ENCODE measurements around the gene UBE4A. TPM values are rescaled to one million over a fixed set of nuclear protein-coding genes. Genes with fewer than 3 reads are reported as not detected.

UBE4A gene
- total and polyA plus RNA-seq, 2 donors (not counting 1 experiment from before 2014, with no cell fraction given) = 21.8 to 37.0 TPM

- no peaks in the 10 kb centered on the region for H3K36me3 ChIP-seq (ENCODE audit: control insufficient read depth, insufficient read depth, low read length)
- peaks cover 9% of the 10 kb centered on the region for H3K4me1 ChIP-seq (ENCODE audit: control insufficient read depth, extremely low read depth, insufficient read depth, low read length)
- no peak for TF ChIP-seq EZH2 (IDR thresholded peaks at IDR 0.05; ENCODE audit: low read length, missing control alignments)
- TF ChIP-seq, protein P1, sequence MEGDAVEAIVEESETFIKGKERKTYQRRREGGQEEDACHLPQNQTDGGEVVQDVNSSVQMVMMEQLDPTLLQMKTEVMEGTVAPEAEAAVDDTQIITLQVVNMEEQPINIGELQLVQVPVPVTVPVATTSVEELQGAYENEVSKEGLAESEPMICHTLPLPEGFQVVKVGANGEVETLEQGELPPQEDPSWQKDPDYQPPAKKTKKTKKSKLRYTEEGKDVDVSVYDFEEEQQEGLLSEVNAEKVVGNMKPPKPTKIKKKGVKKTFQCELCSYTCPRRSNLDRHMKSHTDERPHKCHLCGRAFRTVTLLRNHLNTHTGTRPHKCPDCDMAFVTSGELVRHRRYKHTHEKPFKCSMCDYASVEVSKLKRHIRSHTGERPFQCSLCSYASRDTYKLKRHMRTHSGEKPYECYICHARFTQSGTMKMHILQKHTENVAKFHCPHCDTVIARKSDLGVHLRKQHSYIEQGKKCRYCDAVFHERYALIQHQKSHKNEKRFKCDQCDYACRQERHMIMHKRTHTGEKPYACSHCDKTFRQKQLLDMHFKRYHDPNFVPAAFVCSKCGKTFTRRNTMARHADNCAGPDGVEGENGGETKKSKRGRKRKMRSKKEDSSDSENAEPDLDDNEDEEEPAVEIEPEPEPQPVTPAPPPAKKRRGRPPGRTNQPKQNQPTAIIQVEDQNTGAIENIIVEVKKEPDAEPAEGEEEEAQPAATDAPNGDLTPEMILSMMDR (conservative IDR thresholded peaks at IDR 0.05 in 1 of 2, IDR thresholded peaks at IDR 0.05 in 1 of 2; ENCODE audit: low read depth in 1 of 2, low read length in 2 of 2) = no peak
- no peak overlapping the region for H3K4me3 ChIP-seq (replicated peaks in 1 of 4; ENCODE audit: control extremely low read depth in 1 of 4, insufficient read depth in 1 of 4, low read depth in 3 of 4, low read length in 4 of 4)
- H3K27me3 ChIP-seq (ENCODE audit: control insufficient read depth, insufficient read depth, low read length) = no peaks in the 10 kb centered on the region
- peaks cover 14% of the 10 kb centered on the region for H4K20me1 ChIP-seq (ENCODE audit: control insufficient read depth, extremely low read depth, insufficient read depth, low read length)
- no peak overlapping the region for H3K9ac ChIP-seq (ENCODE audit: insufficient read depth, low read length)
- no peak overlapping the region for H3K4me2 ChIP-seq (ENCODE audit: extremely low read depth, insufficient read depth, low read length)
- no peak overlapping the region for H2AFZ ChIP-seq (ENCODE audit: low read length)
- no peak for DNase-seq (ENCODE audit: low read depth in 2 of 2)
- peaks cover 90% of the 10 kb centered on the region for H3K79me2 ChIP-seq (ENCODE audit: control insufficient read depth, insufficient read depth, low read length)
- H3K9me3 ChIP-seq (ENCODE audit: control insufficient read depth, insufficient read depth, low read depth, low read length) = no peaks in the 10 kb centered on the region
- no peak overlapping the region for H3K27ac ChIP-seq (ENCODE audit: insufficient read depth, low read length)
These were observed 84.3 kb downstream of the UBE4A start for GRCh38 chr11:118443590-118444218.

DNA sequence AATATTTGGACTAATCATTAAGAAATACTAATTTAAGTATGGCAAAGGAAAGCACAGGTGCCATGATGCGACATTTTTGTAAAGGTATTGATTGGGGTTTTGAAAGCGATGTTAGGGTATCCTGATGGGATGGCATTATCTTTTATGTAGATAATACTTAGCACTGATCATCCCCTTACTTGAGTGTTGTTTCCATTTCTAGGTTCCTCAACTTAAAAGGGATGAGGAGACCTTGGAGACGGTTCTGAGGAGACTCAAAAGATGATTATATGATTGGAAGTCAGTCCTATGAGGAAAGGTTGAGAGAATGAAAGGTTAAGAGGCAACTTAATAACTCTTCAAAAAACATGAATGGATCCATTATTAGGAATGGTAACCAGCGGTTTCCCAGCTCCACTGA, 88.0 kb downstream of the UBE4A start:
- Histone ChIP-seq H3K9me3 (ENCODE audit: control insufficient read depth, insufficient read depth, low read depth, low read length) (no peaks in the 10 kb centered on the region), H3K27ac (ENCODE audit: insufficient read depth, low read length) (no peak overlapping the region), H3K4me1 (ENCODE audit: control insufficient read depth, extremely low read depth, insufficient read depth, low read length) (peaks cover 2% of the 10 kb centered on the region), H4K20me1 (ENCODE audit: control insufficient read depth, extremely low read depth, insufficient read depth, low read length) (peaks cover 7% of the 10 kb centered on the region), H3K36me3 (ENCODE audit: control insufficient read depth, insufficient read depth, low read length) (no peaks in the 10 kb centered on the region), H2AFZ (ENCODE audit: low read length) (no peak overlapping the region), H3K4me2 (ENCODE audit: extremely low read depth, insufficient read depth, low read length) (no peak overlapping the region), H3K27me3 (ENCODE audit: control insufficient read depth, insufficient read depth, low read length) (no peaks in the 10 kb centered on the region), H3K79me2 (ENCODE audit: control insufficient read depth, insufficient read depth, low read length) (peaks cover 84% of the 10 kb centered on the region), H3K9ac (ENCODE audit: insufficient read depth, low read length) (no peak overlapping the region), H3K4me3 (replicated peaks in 1 of 4; ENCODE audit: control extremely low read depth in 1 of 4, insufficient read depth in 1 of 4, low read depth in 3 of 4, low read length in 4 of 4) (no peak overlapping the region)
- no peak for DNase-seq (ENCODE audit: low read depth in 2 of 2)
- no peak for TF ChIP-seq EZH2 (IDR thresholded peaks at IDR 0.05; ENCODE audit: low read length, missing control alignments)
- TF ChIP-seq, protein P1 (conservative IDR thresholded peaks at IDR 0.05 in 1 of 2, IDR thresholded peaks at IDR 0.05 in 1 of 2; ENCODE audit: low read depth in 1 of 2, low read length in 2 of 2) = no peak

DNA sequence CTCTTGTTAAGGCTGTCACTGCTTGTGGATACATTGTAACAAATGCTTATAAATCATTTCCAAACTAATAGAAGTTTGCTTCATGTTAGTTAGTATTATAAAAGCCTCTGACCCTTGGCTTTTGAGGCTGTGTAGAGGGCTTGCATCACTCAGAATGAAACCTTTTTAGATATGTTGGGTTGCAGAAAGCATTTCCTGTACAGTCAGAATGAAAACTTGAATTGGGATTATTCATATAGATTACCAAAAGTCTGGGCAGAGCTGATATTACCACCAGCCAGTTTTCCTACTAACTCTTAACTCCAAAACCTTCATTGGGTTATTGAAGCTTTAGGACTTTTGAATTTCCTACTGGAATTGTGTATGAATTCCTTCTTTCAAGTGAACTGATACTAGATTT, 88.9 kb downstream of the UBE4A start:
- peak; percentile 12 to 35 for DNase-seq (ENCODE audit: low read depth in 2 of 2)
- Histone ChIP-seq H3K27ac (ENCODE audit: insufficient read depth, low read length) (peak overlapping the region; percentile 15), H4K20me1 (ENCODE audit: control insufficient read depth, extremely low read depth, insufficient read depth, low read length) (peaks cover 7% of the 10 kb centered on the region), H3K9ac (ENCODE audit: insufficient read depth, low read length) (no peak overlapping the region), H3K4me1 (ENCODE audit: control insufficient read depth, extremely low read depth, insufficient read depth, low read length) (peaks cover 2% of the 10 kb centered on the region), H3K79me2 (ENCODE audit: control insufficient read depth, insufficient read depth, low read length) (peaks cover 81% of the 10 kb centered on the region), H3K36me3 (ENCODE audit: control insufficient read depth, insufficient read depth, low read length) (no peaks in the 10 kb centered on the region), H3K4me2 (ENCODE audit: extremely low read depth, insufficient read depth, low read length) (peak overlapping the region; percentile 45), H2AFZ (ENCODE audit: low read length) (no peak overlapping the region), H3K4me3 (replicated peaks in 1 of 4; ENCODE audit: control extremely low read depth in 1 of 4, insufficient read depth in 1 of 4, low read depth in 3 of 4, low read length in 4 of 4) (no peak overlapping the region), H3K9me3 (ENCODE audit: control insufficient read depth, insufficient read depth, low read depth, low read length) (no peaks in the 10 kb centered on the region), H3K27me3 (ENCODE audit: control insufficient read depth, insufficient read depth, low read length) (no peaks in the 10 kb centered on the region)
- TF ChIP-seq, protein P1 (conservative IDR thresholded peaks at IDR 0.05 in 1 of 2, IDR thresholded peaks at IDR 0.05 in 1 of 2; ENCODE audit: low read depth in 1 of 2, low read length in 2 of 2) = no peak
- no peak for TF ChIP-seq EZH2 (IDR thresholded peaks at IDR 0.05; ENCODE audit: low read length, missing control alignments)

Other genes starting within 250 kb of the UBE4A start
- gene SCN4B, start 206.8 kb upstream of the UBE4A start, total RNA-seq = 6.7 and 10.4 TPM in 2 replicates
- gene SCN4B, start 206.8 kb upstream of the UBE4A start, polyA plus RNA-seq = 1.5 and 5.8 TPM in 2 replicates
- 4.9 and 7.3 TPM in 2 replicates for gene SCN2B, start 183.0 kb upstream of the UBE4A start, total RNA-seq
- gene SCN2B, start 183.0 kb upstream of the UBE4A start, polyA plus RNA-seq = 0.11 and 0.19 TPM in 2 replicates
- not detected in 2 replicates for gene JAML, start 134.6 kb upstream of the UBE4A start, total RNA-seq
- not detected in 2 replicates for gene JAML, start 134.6 kb upstream of the UBE4A start, polyA plus RNA-seq
- 0.26 and 0.33 TPM in 2 replicates for gene MPZL3, start 107.2 kb upstream of the UBE4A start, total RNA-seq
- 0.09 and 0.44 TPM in 2 replicates for gene MPZL3, start 107.2 kb upstream of the UBE4A start, polyA plus RNA-seq
- gene MPZL2, start 95.3 kb upstream of the UBE4A start, total RNA-seq = not detected in 2 replicates
- gene MPZL2, start 95.3 kb upstream of the UBE4A start, polyA plus RNA-seq = not detected in 2 replicates
- not detected in 2 replicates for gene CD3E, start 54.9 kb upstream of the UBE4A start, total RNA-seq
- not detected in 2 replicates for gene CD3E, start 54.9 kb upstream of the UBE4A start, polyA plus RNA-seq
- gene CD3D, start 16.9 kb upstream of the UBE4A start, total RNA-seq = not detected in 2 replicates
- gene CD3D, start 16.9 kb upstream of the UBE4A start, polyA plus RNA-seq = not detected in 2 replicates
- not detected in 2 replicates for gene CD3G, start 15.3 kb upstream of the UBE4A start, total RNA-seq
- gene CD3G, start 15.3 kb upstream of the UBE4A start, polyA plus RNA-seq = not detected in 2 replicates
- gene ATP5MG, start 42.0 kb downstream of the UBE4A start, total RNA-seq = 67.3 and 75.6 TPM in 2 replicates
- 217 and 293 TPM in 2 replicates for gene ATP5MG, start 42.0 kb downstream of the UBE4A start, polyA plus RNA-seq
- 19.0 and 33.4 TPM in 2 replicates for gene KMT2A, start 76.9 kb downstream of the UBE4A start, total RNA-seq
- 15.3 and 17.1 TPM in 2 replicates for gene KMT2A, start 76.9 kb downstream of the UBE4A start, polyA plus RNA-seq
- 0.99 and 1.0 TPM in 2 replicates for gene TTC36, start 167.9 kb downstream of the UBE4A start, total RNA-seq
- gene TTC36, start 167.9 kb downstream of the UBE4A start, polyA plus RNA-seq = not detected in 2 replicates
- gene TMEM25, start 171.6 kb downstream of the UBE4A start, total RNA-seq = 16.4 and 21.3 TPM in 2 replicates
- gene TMEM25, start 171.6 kb downstream of the UBE4A start, polyA plus RNA-seq = 12.6 and 15.6 TPM in 2 replicates
- 28.8 and 32.5 TPM in 2 replicates for gene IFT46, start 206.3 kb downstream of the UBE4A start, total RNA-seq
- gene IFT46, start 206.3 kb downstream of the UBE4A start, polyA plus RNA-seq = 30.8 and 46.2 TPM in 2 replicates
- gene ARCN1, start 212.8 kb downstream of the UBE4A start, total RNA-seq = 87.8 and 116 TPM in 2 replicates
- gene ARCN1, start 212.8 kb downstream of the UBE4A start, polyA plus RNA-seq = 359 and 387 TPM in 2 replicates
- gene PHLDB1, start 248.0 kb downstream of the UBE4A start, total RNA-seq = 45.5 and 51.4 TPM in 2 replicates
- 59.0 and 61.4 TPM in 2 replicates for gene PHLDB1, start 248.0 kb downstream of the UBE4A start, polyA plus RNA-seq

All from fibroblast of lung (primary cell).